Measurements from ENCODE around the gene FAM76B.
"Not testable (repeated sequence)": the region's sequence is repeated elsewhere in the genome, so short reads cannot be mapped to it uniquely, and the experiment has no call there.

FAM76B gene

GRCh38 chr11:95829580-95830259 is 40.1 kb upstream of the FAM76B start:
- no peak for TF ChIP-seq CTCF (IDR thresholded peaks at IDR 0.05; ENCODE audit: control extremely low read depth, extremely low read depth, low read depth, missing control alignments)
- POLR2A ChIA-PET: no interaction called here
- no peak for DNase-seq (ENCODE audit: extremely low spot score)
- CTCF ChIA-PET: interaction anchor here (0.9 to 1.6 kb wide), 4 partner anchors 15 to 564 kb away, joined by 3 to 6 read pairs (median 4); no protein-coding TSS in a partner anchor

DNA sequence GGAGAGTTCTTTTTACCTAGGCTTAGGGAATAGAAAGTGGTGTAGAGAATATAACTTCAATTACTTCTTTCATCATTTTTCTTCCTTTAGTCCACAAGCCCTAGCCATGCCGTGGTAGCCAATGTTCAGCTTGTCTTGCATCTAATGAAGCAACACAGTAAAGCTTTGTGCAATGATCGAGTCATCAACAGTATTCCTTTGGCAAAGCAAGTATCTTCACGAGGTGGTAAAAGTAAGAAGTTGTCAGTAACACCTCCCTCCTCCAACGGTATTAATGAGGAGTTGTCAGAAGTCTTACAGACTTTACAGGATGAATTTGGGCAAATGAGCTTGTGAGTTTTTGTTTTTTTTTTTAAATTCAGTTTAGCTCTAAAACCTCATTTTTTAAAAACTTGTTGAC is 38.1 kb upstream of the FAM76B start:
- no peak for DNase-seq (ENCODE audit: extremely low spot score)
- no peak for TF ChIP-seq CTCF (IDR thresholded peaks at IDR 0.05; ENCODE audit: control extremely low read depth, extremely low read depth, low read depth, missing control alignments)
- POLR2A ChIA-PET: no interaction called here
- CTCF ChIA-PET: interaction anchor here (0.7 to 2.6 kb wide), 3 partner anchors 9 to 854 kb away, joined by 3 to 13 read pairs (median 3); partner anchors contain the start of genes CWC15 and KDM4D

- no peak for TF ChIP-seq CTCF (IDR thresholded peaks at IDR 0.05; ENCODE audit: control extremely low read depth, extremely low read depth, low read depth, missing control alignments)
- no peak for DNase-seq (ENCODE audit: extremely low spot score)
- ChIA-PET CTCF (interaction anchor here (0.6 to 1.0 kb wide), 2 partner anchors 14 to 15 kb away, joined by 3 read pairs; no protein-coding TSS in a partner anchor), POLR2A (no interaction called here)
Measured at GRCh38 chr11:95821640-95822039, 32.1 kb upstream of the FAM76B start.

DNA sequence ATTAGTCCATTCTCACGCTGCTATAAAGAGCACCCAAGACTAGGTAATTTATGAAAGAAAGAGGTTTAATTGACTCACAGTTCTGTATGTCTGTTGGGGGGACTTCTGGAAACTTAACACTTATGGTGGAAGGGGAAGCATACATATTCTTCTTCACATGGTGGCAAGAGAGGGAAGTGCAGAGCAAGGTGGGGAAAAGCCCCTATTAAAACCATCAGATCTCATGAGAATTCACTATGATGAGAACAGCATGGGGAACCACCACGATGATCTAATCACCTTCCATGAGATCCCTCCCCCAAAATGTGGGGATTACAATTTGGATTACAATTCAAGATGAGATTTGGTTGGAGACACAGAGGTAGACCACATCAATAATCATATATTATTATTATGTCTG is 26.5 kb upstream of the FAM76B start:
- POLR2A ChIA-PET: no interaction called here
- TF ChIP-seq CTCF (IDR thresholded peaks at IDR 0.05; ENCODE audit: control extremely low read depth, extremely low read depth, low read depth, missing control alignments): no peak
- CTCF ChIA-PET: no interaction called here
- DNase-seq (ENCODE audit: extremely low spot score): no peak

DNA sequence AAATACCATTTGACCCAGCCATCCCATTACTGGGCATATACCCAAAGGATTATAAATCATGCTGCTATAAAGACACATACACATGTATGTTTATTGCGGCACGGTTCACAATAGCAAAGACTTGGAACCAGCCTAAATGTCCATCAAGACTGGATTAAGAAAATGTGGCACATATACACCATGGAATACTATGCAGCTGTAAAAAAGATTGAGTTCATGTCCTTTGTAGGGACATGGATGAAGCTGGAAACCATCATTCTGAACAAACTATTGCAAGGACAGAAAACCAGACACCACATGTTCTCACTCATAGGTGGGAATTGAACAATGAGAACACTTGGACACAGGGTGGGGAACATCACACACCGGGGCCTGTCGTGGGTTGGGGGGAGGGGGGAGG is 21.5 kb upstream of the FAM76B start:
- DNase-seq (ENCODE audit: extremely low spot score); CTCF ChIA-PET; POLR2A ChIA-PET: not testable (repeated sequence)

DNA sequence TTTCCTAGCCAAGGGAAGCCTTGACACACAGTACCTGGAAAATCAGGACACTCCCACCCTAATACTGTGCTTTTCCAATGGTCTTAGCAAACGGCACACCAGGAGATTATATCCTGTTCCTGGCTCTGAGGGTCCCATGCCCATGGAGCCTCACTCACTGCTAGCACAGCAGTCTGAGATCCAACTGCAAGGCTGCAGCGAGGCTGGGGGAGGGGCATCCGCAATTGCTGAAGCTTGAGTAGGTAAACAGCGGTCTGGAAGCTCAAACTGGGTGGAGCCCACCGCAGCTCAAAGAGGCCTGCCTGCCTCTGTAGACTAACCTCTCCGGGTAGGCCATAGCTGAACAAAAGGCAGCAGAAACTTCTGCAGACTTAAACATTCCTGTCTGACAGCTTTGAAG is 16.9 kb upstream of the FAM76B start:
- CTCF ChIA-PET: interaction anchor here (0.9 to 2.1 kb wide), 5 partner anchors 11 to 29 kb away, joined by 3 to 5 read pairs (median 3); no protein-coding TSS in a partner anchor
- DNase-seq (ENCODE audit: extremely low spot score); POLR2A ChIA-PET: not testable (repeated sequence)

- ChIA-PET CTCF (interaction anchor here (1.4 to 2.1 kb wide), 3 partner anchors 10 to 30 kb away, joined by 3 to 5 read pairs (median 5); no protein-coding TSS in a partner anchor), POLR2A (no interaction called here)
- DNase-seq (ENCODE audit: extremely low spot score): no peak
Measured at GRCh38 chr11:95805869-95806268, 16.3 kb upstream of the FAM76B start.

More at GRCh38 chr11:95805869-95806268, 16.3 kb upstream of the FAM76B start:
- no peak for TF ChIP-seq CTCF (IDR thresholded peaks at IDR 0.05; ENCODE audit: control extremely low read depth, extremely low read depth, low read depth, missing control alignments)

Data from GM10248 (cell line).